LNCAP (cell line): Measurements from ENCODE around the gene MFAP4.

ENCODE experiments used
- TF ChIP-seq, protein P1 (sequence below): fragments of 450-650 bp; IDR thresholded peaks from 2 replicates; pipeline ENCODE4 v1.5.1; 2017; ENCODE audit warnings: mild to moderate bottlenecking

Gene MFAP4

DNA sequence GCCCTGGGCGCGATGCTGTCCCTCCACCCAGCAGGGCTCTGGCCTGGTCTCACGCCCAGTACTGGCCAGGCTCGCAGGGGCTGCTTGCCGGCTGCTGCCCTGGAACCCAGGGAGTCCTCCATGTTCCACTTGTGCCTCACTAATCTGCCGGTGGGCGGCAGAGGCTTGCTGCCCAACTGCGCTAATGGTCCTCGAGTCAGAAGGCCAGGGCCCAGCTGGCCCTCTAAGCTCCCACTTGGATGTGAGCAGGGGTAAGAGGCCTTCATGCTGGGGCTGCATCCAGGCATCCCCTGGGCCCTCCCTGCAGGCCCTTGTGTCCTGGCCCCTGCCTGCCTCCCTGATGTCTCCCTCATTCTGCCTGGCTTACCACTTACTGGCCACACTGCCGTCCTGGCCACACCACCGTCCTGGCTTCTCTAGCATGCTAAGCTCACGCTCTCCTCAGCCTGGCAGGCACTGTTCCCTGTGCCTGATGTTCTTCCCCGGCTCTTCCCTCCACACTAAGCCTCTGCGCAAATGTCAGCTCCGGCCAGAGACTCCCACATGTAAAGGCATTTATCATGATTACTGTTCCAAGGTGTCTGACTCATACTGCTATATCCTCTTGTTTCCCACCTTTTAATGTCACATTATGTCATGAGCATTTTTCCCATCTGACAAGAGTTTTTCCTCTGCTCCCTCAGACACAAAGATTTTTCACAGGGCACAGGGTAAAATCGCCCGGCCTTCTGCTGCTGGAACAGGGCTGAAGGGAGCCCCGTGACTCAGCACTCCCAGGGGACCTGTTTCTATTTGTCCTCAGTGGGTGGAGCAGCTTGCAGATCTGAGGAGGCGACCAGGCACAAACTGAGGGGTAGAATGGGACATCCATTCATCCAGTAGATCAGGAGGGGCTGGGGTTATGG, 40.4 kb downstream of the MFAP4 start:
- TF ChIP-seq, protein P1, sequence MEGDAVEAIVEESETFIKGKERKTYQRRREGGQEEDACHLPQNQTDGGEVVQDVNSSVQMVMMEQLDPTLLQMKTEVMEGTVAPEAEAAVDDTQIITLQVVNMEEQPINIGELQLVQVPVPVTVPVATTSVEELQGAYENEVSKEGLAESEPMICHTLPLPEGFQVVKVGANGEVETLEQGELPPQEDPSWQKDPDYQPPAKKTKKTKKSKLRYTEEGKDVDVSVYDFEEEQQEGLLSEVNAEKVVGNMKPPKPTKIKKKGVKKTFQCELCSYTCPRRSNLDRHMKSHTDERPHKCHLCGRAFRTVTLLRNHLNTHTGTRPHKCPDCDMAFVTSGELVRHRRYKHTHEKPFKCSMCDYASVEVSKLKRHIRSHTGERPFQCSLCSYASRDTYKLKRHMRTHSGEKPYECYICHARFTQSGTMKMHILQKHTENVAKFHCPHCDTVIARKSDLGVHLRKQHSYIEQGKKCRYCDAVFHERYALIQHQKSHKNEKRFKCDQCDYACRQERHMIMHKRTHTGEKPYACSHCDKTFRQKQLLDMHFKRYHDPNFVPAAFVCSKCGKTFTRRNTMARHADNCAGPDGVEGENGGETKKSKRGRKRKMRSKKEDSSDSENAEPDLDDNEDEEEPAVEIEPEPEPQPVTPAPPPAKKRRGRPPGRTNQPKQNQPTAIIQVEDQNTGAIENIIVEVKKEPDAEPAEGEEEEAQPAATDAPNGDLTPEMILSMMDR, result no peak

DNA sequence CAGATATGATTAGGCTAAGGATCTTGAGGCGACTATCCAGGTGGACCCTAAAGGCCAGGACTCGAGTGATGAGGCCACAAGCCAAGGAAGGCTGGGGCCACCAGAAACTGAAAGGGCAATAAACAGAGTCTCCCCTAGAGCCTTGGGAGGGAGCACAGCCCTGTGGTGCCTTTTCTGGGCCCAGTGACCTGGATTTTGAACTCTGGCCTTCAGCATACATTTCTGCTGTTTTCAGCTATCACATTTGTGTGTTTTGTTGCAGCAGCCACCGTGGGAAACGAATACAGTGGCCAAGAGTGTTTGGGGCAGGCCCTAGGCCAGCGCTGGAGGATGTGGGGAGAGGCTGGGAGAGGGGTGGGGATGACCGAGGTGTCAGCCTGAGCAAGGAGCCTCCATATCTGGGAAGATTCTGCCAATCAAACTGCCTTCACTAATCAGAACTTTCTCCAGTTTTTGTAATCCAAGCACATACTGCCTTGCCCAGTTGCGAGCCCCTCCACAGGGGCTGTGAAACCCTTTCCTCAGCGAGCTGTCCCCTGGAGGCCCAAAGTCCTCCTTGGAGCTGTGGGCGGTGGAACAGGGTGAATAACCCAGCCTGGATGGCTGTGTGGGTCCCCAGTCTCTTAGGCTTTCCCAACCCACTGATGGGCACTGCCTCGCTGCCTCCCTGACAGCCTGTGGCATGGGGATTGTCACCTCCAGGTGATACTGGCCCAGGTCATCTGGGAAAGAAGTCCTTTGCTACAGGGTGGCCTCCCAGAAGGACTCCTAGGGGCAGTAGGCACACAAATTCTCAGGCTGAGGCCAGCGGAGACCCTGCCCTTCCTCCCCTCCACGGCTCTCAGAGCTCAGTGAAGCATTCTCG, 41.3 kb downstream of the MFAP4 start:
- TF ChIP-seq, protein P1, result no peak

DNA sequence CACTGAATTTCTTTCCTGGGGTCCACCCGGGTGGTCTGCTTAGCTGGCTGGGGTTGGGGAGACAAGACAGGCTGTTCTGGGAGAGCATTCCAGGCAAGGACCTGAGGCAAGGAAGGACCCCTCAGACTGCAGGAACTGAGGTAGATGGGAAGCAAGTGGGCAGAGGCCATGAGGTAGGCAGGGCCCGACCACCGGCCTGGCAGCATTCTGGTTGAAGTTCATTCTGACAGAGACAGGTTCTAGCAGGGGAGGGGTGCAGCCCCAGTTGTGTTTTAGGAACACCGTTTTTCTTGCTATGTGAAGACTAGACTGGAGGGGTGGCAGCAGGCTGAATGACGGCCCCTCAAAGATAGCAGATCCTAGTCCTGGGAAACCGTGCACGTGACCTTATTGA, 41.9 kb downstream of the MFAP4 start:
- TF ChIP-seq, protein P1, result no peak

DNA sequence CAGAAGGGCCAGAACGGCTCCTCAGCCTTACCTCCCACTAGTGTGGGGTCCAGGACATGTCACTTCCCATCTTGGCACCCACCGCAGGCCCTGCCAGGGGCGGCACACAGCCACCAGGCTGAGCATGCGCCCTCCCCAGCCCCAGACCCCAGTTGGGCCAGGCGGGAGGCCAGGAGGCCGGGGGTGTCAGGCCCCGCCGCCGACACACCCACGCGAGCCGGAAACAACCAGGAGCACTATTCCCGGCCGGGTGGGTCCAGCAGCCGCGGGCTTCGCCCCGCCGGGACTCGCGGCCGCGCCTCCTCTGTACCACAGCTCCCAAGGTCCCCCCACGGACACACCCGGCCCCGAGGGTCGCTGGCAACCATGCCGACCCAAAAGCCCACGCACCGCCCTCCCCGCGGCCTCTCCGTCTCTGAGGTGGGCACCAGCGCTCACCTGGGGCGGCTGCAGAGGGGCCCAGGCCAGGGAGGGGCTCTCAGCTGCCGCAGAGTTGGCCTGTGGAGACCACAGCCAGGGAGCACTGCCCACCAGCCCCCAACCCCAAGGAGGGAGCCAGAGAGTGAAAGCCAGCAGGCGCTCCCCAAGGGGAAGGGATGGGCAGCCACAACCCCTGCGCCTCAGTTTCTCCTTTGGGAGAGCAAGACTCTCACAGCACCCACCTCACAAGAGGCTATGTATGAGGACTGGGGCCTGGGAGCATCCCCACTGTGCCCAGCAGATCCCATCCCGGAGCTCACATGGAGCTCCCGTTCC, 42.5 kb downstream of the MFAP4 start:
- TF ChIP-seq, protein P1, result no peak

DNA sequence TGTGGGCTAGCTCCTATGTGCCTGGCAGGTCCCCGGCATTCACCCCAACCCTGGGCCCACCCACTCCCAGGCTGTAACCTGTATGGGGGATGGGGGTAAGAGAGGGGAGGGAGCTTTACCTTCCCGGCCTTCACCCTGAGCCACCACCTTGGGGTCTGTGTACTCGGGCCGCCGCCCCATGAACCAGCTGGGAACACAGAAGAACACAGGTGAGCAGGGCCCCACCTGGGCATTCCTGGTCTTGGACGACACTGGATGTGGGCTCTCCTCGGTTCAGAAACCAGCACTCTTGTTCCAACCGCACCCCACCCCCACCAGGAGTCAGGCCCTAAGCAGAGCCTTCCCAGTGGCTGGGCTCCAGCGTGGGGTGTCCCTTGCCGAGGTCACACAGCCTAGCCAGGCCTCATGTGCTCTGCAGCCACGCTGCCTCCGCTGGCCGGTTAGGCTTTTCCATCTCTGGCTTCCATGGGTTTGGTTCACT, 43.3 kb downstream of the MFAP4 start:
- TF ChIP-seq, protein P1, result no peak

DNA sequence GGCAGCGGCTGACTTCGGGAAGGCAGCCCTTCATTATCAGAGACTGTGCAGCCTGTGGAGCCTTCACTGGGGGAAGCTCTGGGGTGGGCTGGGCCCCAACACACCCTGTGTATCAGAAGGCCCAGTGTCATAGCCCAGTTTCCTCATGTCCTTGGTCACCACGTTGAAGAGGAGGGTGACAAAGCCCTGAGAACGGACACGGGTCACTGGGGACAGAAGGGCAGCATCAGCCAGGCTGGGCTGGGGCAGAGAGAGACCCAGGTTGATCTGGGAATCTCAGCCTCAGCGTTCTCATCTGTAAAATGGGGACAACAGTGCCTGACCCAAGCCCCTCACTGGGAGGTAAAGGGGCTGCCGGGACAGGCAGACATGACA, 43.7 kb downstream of the MFAP4 start:
- TF ChIP-seq, protein P1, result no peak
